AG04450 (cell line): ENCODE results near the gene PHACTR4. TPM values are rescaled to one million over a fixed set of nuclear protein-coding genes. Genes with fewer than 3 reads are reported as not detected.

Experiments used
- CTCF ChIA-PET: fragments of 300-600, 350-600 bp; formaldehyde crosslinking; extraction: SDS; loops from one replicate; lab custom pipeline; 2022; ENCODE audit warnings: antibody characterized with exemption, inconsistent platforms; lab: Charles Lee
- POLR2A ChIA-PET: fragments of 350-600 bp; formaldehyde crosslinking; extraction: SDS; loops from one replicate; lab custom pipeline; 2021; ENCODE audit warnings: antibody characterized with exemption, inconsistent platforms; lab: Yijun Ruan, JAX
- DNase-seq: peaks from one replicate; pipeline ENCODE4 v3.0.0-alpha.2; 2011; ENCODE audit warnings: low read depth, low spot score
- H3K27ac ChIP-seq: one replicate; pipeline ENCODE4 v1.5.1; 2012; ENCODE audit warnings: low read depth, low read length, control low read depth
- H3K27me3 ChIP-seq: one replicate; pipeline ENCODE4 v1.6.0; 2012; ENCODE audit warnings: low read length; ENCODE audit not compliant: control insufficient read depth, insufficient read depth
- H3K4me3 ChIP-seq: 2 replicates; pipeline ENCODE4 v1.5.1; 2011; ENCODE audit warnings: mild to moderate bottlenecking, low read depth, low read length, control low read depth
- H3K9me3 ChIP-seq: 2 replicates; pipeline ENCODE4 v1.5.1; 2012; ENCODE audit warnings: low read length; ENCODE audit not compliant: control insufficient read depth, insufficient read depth
- CTCF ChIP-seq: IDR thresholded peaks from 2 replicates; pipeline ENCODE4 v1.5.1; 2011; ENCODE audit warnings: low read depth, low read length, control low read depth, inconsistent platforms
- polyA plus RNA-seq: library from polyadenylated mRNA; depleted of rRNA; stranded (reverse); fragments of >200 nt; gene quantifications from 2 replicates; pipeline ENCODE4 v1.2.3, GENCODE V29; 2011

Gene PHACTR4
- polyA plus RNA-seq, 1 experiment: 12.3 TPM

- Histone ChIP-seq H3K27ac (no peak overlapping the region), H3K9me3 (no peaks in the 10 kb centered on the region), H3K27me3 (no peaks in the 10 kb centered on the region), H3K4me3 (no peak overlapping the region)
- ChIA-PET CTCF (interaction anchor here (0.6 to 1.3 kb wide), 2 partner anchors 234 to 1107 kb away, joined by 3 read pairs; partner anchors contain the start of gene FCN3), POLR2A (interaction anchor here (0.6 to 0.7 kb wide), 2 partner anchors 10 to 28 kb away, joined by 5 to 7 read pairs; no protein-coding TSS in a partner anchor)
- no peak for TF ChIP-seq CTCF
- no peak for DNase-seq
These were observed 112.6 kb downstream of the PHACTR4 start for GRCh38 chr1:28482138-28482537.

GRCh38 chr1:28482702-28483101 is 113.2 kb downstream of the PHACTR4 start:
- ChIA-PET CTCF (interaction anchor here (1.3 kb wide), 1 partner anchor 234 kb away, joined by 3 read pairs; no protein-coding TSS in a partner anchor), POLR2A (no interaction called here)
- no peaks in the 10 kb centered on the region for H3K27me3 ChIP-seq
- no peak for TF ChIP-seq CTCF
- no peak overlapping the region for H3K27ac ChIP-seq
- H3K4me3 ChIP-seq: no peak overlapping the region
- no peaks in the 10 kb centered on the region for H3K9me3 ChIP-seq
- DNase-seq: no peak

GRCh38 chr1:28494737-28495136 is 125.2 kb downstream of the PHACTR4 start:
- Histone ChIP-seq H3K27me3 (no peaks in the 10 kb centered on the region), H3K27ac (no peak overlapping the region), H3K9me3 (no peaks in the 10 kb centered on the region), H3K4me3 (no peak overlapping the region)
- no peak for DNase-seq
- POLR2A ChIA-PET: no interaction called here
- no peak for TF ChIP-seq CTCF
- CTCF ChIA-PET: interaction anchor here (1.3 kb wide), 1 partner anchor 135 kb away, joined by 6 read pairs; no protein-coding TSS in a partner anchor

- DNase-seq: no peak
- no peak for TF ChIP-seq CTCF
- H3K4me3 ChIP-seq: no peak overlapping the region
- POLR2A ChIA-PET: no interaction called here
- H3K27ac ChIP-seq: no peak overlapping the region
- CTCF ChIA-PET: interaction anchor here (0.7 kb wide), 1 partner anchor 140 kb away, joined by 3 read pairs; no protein-coding TSS in a partner anchor
- no peaks in the 10 kb centered on the region for H3K9me3 ChIP-seq
- no peaks in the 10 kb centered on the region for H3K27me3 ChIP-seq
These were observed 130.0 kb downstream of the PHACTR4 start for GRCh38 chr1:28499553-28499952.

- Histone ChIP-seq H3K9me3 (no peaks in the 10 kb centered on the region), H3K4me3 (no peak overlapping the region), H3K27me3 (no peaks in the 10 kb centered on the region), H3K27ac (no peak overlapping the region)
- no peak for DNase-seq
- no peak for TF ChIP-seq CTCF
- ChIA-PET POLR2A (no interaction called here), CTCF (no interaction called here)
These were observed 132.4 kb downstream of the PHACTR4 start for GRCh38 chr1:28501925-28502324.
